Uterus (tissue), 4 donors: Measurements from ENCODE around the gene ARPIN. TPM values are rescaled to one million over a fixed set of nuclear protein-coding genes. Genes with fewer than 3 reads are reported as not detected.

Experiments
- DNase-seq, 2 donors: peaks; one replicate each; pipeline ENCODE4 v3.0.0-alpha.2; 2019 to 2020
- H3K27ac ChIP-seq, 2 donors: fragments of 200-600 bp; sonication (generic); 1 replicate in 1 of 2; 2 replicates in 1 of 2; pipeline ENCODE4 v1.5.1; 2016 to 2018
- H3K27me3 ChIP-seq, 2 donors: fragments of 200-600 bp; sonication (generic); one replicate each; pipeline ENCODE4 v1.5.1; 2018 to 2019; ENCODE audit warnings: control low read depth in 1 of 2
- H3K36me3 ChIP-seq, 2 donors: fragments of 200-600 bp; sonication (generic); one replicate each; pipeline ENCODE4 v1.5.1; 2019; ENCODE audit warnings: control low read depth in 1 of 2
- H3K4me1 ChIP-seq, 2 donors: fragments of 200-600 bp; sonication (generic); one replicate each; pipeline ENCODE4 v1.5.1; 2018 to 2019; ENCODE audit warnings: control low read depth in 1 of 2
- H3K4me3 ChIP-seq, 2 donors: fragments of 200-600 bp; sonication (generic); 1 replicate in 1 of 2; 2 replicates in 1 of 2; pipeline ENCODE4 v1.5.1; 2018 to 2019; ENCODE audit warnings: mild to moderate bottlenecking in 1 of 2
- H3K9me3 ChIP-seq, 2 donors: fragments of 200-600 bp; sonication (generic); one replicate each; pipeline ENCODE4 v1.5.1; 2019; ENCODE audit warnings: control low read depth in 1 of 2
- POLR2A ChIP-seq, 2 donors: fragments of 450-650 bp; IDR thresholded peaks; one replicate each; pipeline ENCODE4 v1.6.1; 2016; ENCODE audit warnings: antibody characterized with exemption in 2 of 2, mild to moderate bottlenecking in 1 of 2, moderate library complexity in 1 of 2
- intact Hi-C: fragments of 100-400 bp; cut with DNase I; formaldehyde crosslinking; loops from one replicate; pipeline ENCODE4 v1.15.1; 2023; ENCODE audit warnings: low total_unique reads
- total RNA-seq, 4 donors: library from RNA; depleted of rRNA in 3 of 4; stranded (reverse); fragments of >200 nt in 3 of 4; gene quantifications; one replicate each; pipeline versions ENCODE4 v1.1.0 to v1.2.4, GENCODE V29; 2014 to 2023
- TF ChIP-seq, protein P1 (sequence below), 4 experiments: fragments of 200-600 bp in 2 of 4; fragments of 450-650 bp in 2 of 4; sonication (generic) in 2 of 4; IDR thresholded peaks; one replicate each; pipeline ENCODE4 v1.5.1; 2016 to 2019; ENCODE audit warnings: antibody characterized with exemption in 4 of 4, mild to moderate bottlenecking in 2 of 4, moderate library complexity in 1 of 4
- donor health status: DM: yes; HTN: yes; CAD: no.

Gene ARPIN
- total RNA-seq, 4 donors from 2014 or later = 8.2 to 32.8 (median 20.7) TPM

DNA sequence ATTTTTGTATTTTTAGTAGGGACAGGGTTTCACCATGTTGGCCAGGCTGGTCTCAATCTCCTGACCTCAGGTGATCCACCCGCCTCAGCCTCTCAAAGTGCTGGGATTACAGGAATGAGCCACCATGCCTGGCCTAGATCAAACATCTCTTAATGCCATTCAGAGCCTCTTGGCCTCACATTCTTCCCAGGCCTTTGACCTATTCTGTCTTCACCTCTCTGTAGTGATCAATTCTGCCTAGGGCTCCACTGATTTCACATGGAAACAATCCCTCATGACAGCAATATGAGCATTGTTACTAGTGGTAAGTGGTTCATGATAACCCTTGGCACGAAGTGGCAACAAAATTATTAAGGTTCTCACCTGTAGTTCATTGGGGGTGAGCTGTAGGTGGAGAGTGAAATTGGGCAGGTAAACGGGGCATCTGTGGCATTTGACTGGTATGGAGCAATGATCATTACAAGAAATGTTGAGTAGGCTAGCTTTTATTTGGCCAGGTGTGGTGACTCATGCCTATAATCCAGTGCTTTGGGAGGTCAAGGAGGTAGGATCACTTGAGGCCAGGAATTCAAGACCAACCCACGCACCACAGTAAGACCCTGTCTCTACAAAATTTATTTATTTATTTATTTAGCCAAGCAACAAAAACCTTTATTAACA, 4.8 kb upstream of the ARPIN start:
- no peaks in the 10 kb centered on the region for H3K36me3 ChIP-seq
- TF ChIP-seq, protein P1, sequence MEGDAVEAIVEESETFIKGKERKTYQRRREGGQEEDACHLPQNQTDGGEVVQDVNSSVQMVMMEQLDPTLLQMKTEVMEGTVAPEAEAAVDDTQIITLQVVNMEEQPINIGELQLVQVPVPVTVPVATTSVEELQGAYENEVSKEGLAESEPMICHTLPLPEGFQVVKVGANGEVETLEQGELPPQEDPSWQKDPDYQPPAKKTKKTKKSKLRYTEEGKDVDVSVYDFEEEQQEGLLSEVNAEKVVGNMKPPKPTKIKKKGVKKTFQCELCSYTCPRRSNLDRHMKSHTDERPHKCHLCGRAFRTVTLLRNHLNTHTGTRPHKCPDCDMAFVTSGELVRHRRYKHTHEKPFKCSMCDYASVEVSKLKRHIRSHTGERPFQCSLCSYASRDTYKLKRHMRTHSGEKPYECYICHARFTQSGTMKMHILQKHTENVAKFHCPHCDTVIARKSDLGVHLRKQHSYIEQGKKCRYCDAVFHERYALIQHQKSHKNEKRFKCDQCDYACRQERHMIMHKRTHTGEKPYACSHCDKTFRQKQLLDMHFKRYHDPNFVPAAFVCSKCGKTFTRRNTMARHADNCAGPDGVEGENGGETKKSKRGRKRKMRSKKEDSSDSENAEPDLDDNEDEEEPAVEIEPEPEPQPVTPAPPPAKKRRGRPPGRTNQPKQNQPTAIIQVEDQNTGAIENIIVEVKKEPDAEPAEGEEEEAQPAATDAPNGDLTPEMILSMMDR (IDR thresholded peaks at IDR 0.05) = no peak
- no peak for TF ChIP-seq POLR2A (IDR thresholded peaks at IDR 0.05)
- no peaks in the 10 kb centered on the region for H3K27me3 ChIP-seq
- no peaks in the 10 kb centered on the region for H3K9me3 ChIP-seq
- no peak overlapping the region for H3K27ac ChIP-seq
- no peak for DNase-seq
- no peak overlapping the region for H3K4me3 ChIP-seq
- intact Hi-C loops = no loop called here
- H3K4me1 ChIP-seq = no peaks in the 10 kb centered on the region

DNA sequence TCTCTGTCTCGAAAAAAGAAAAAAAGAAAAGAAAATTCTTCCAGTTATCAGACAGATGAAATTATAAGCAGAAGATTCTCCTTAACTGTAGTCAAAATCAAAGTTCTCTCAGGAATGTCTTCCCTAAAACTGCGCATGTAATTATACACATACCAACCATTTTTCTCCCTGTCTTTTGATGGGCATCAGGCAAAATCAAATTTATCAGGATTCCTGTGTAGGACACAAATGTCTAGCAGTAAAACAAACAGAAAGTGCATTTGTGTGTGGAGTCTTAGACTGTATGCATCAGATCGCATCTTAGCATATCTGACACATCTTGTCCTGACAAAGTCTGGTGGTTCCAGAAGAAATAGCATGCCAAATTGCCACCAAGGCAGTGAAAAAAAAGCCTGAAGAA, 3.9 kb upstream of the ARPIN start:
- intact Hi-C loops = no loop called here
- no peaks in the 10 kb centered on the region for H3K27me3 ChIP-seq
- DNase-seq = no peak
- H3K4me1 ChIP-seq = peaks cover 0 to 3% of the 10 kb centered on the region in 2 donors
- H3K36me3 ChIP-seq = no peaks in the 10 kb centered on the region
- H3K27ac ChIP-seq = no peak overlapping the region
- H3K9me3 ChIP-seq = no peaks in the 10 kb centered on the region
- TF ChIP-seq POLR2A (IDR thresholded peaks at IDR 0.05) = no peak
- TF ChIP-seq, protein P1 (IDR thresholded peaks at IDR 0.05) = no peak
- H3K4me3 ChIP-seq = no peak overlapping the region

DNA sequence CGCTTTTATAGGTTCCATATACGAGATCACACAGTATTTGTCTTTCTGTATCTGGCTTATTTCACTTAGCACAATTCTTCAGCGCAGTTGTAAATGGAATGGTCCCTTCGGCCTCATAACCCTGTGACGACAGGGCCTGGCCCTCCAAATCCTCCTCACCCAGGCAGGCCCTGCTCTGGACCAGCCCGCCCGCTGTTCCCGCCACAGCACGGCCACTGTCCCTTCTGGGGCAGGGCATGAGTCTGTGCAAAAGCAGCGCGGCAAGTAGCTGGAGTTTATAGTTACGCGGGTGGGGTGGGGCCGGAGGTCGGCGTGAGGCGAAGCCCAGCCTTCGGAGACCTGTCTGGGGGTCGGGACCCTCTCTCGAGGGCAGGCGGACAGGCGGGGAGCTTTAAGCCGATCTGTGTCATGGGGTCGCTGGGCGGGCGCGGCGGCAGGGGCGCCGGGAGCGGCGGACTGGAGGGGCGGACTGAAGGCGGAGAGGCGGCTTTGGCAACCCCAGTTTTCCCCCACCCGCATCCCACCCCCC, 543 bp downstream of the ARPIN start:
- intact Hi-C loops = no loop called here
- Histone ChIP-seq H3K36me3 (no peaks in the 10 kb centered on the region), H3K9me3 (no peaks in the 10 kb centered on the region), H3K27ac (peak overlapping the region; percentile 81 to 83), H3K27me3 (no peaks in the 10 kb centered on the region), H3K4me1 (peaks cover 0 to 4% of the 10 kb centered on the region in 2 donors), H3K4me3 (peak overlapping the region; percentile 66 to 84)
- TF ChIP-seq POLR2A (IDR thresholded peaks at IDR 0.05) = no peak
- TF ChIP-seq, protein P1 (IDR thresholded peaks at IDR 0.05) = no peak
- DNase-seq = peak in 1 of 2 donors; percentile 31

DNA sequence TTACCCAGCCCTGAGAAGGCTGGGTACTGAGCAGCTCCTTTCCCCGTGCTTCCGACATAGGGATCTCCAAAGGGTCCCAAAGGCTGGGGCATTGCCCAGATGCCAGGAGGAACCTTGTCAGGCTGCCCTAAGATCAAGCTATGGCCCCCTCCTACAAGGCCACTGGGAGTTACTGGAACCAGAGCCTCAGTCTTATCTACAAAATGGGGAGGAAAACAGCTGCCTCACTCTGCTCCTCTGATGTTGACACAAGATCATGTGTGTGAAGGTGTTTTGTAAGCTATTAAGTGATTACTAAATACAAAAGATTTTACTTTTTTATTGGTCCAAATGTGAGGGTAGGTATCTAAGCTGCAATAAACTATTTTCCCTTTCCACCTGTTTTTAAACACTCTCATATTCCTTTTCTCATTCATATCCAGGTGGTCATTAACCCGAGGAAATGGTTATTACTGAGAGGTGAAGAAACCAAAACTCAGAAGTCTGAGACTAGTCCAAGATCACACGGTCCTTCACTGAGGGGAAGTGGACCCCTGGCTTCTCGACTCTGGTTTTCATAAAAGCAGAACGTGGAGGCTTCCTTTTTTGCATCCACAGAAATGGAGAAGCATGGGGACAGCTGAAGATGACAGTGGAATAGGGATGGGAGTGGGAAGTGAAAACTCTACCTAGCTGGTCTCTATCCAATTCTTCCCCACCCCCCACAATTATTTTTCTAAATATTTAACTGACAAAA, 1.7 kb downstream of the ARPIN start:
- H3K27ac ChIP-seq = no peak overlapping the region
- no peaks in the 10 kb centered on the region for H3K27me3 ChIP-seq
- H3K9me3 ChIP-seq = no peaks in the 10 kb centered on the region
- H3K36me3 ChIP-seq = no peaks in the 10 kb centered on the region
- intact Hi-C loops = no loop called here
- no peak for TF ChIP-seq POLR2A (IDR thresholded peaks at IDR 0.05)
- TF ChIP-seq, protein P1 (IDR thresholded peaks at IDR 0.05) = no peak
- H3K4me3 ChIP-seq = no peak overlapping the region
- H3K4me1 ChIP-seq = peaks cover 0 to 4% of the 10 kb centered on the region in 2 donors
- DNase-seq = no peak

DNA sequence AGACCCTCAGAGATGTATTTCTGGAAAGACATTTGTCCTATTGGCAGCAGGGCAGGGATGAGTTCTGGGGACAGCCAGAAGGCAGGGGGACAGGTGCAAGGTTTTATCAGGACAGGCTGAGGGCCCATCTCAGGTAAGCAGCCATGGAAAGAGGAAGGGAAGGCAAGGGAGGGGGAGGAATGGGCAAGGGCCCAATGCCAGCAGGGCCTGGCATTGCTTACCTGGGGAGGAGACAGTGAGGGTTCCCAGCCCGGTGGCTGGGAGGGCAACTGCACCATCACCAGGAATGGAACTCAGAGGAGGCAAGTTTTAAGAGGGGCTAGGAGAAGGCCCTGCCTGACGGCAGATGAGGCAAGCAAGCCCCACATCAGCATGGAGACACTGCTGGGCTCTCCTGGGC, 3.1 kb downstream of the ARPIN start:
- H3K36me3 ChIP-seq = no peaks in the 10 kb centered on the region
- no peaks in the 10 kb centered on the region for H3K27me3 ChIP-seq
- no peak overlapping the region for H3K27ac ChIP-seq
- no peak for DNase-seq
- no peaks in the 10 kb centered on the region for H3K9me3 ChIP-seq
- no peak overlapping the region for H3K4me3 ChIP-seq
- TF ChIP-seq POLR2A (IDR thresholded peaks at IDR 0.05) = no peak
- TF ChIP-seq, protein P1 (IDR thresholded peaks at IDR 0.05) = no peak
- peaks cover 0 to 4% of the 10 kb centered on the region in 2 donors for H3K4me1 ChIP-seq
- intact Hi-C loops = no loop called here
